ENCODE measurements around the gene RAB11FIP3.
"Not testable (repeated sequence)": the region's sequence is repeated elsewhere in the genome, so short reads cannot be mapped to it uniquely, and the experiment has no call there.

The RAB11FIP3 gene, protein sequence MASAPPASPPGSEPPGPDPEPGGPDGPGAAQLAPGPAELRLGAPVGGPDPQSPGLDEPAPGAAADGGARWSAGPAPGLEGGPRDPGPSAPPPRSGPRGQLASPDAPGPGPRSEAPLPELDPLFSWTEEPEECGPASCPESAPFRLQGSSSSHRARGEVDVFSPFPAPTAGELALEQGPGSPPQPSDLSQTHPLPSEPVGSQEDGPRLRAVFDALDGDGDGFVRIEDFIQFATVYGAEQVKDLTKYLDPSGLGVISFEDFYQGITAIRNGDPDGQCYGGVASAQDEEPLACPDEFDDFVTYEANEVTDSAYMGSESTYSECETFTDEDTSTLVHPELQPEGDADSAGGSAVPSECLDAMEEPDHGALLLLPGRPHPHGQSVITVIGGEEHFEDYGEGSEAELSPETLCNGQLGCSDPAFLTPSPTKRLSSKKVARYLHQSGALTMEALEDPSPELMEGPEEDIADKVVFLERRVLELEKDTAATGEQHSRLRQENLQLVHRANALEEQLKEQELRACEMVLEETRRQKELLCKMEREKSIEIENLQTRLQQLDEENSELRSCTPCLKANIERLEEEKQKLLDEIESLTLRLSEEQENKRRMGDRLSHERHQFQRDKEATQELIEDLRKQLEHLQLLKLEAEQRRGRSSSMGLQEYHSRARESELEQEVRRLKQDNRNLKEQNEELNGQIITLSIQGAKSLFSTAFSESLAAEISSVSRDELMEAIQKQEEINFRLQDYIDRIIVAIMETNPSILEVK

GRCh38 chr16:425082-425718, at the start of gene RAB11FIP3:
TSS of gene RAB11FIP3 (plus strand) at chr16:425649. CDS start at chr16:426007, 358 bp downstream.
- peak; percentile 90 for DNase-seq

GRCh38 chr16:375927-376816, 49.3 kb upstream of the RAB11FIP3 start:
- no peak for DNase-seq

GRCh38 chr16:376817-377418, 48.5 kb upstream of the RAB11FIP3 start:
- DNase-seq, result no peak

- DNase-seq, result no peak
Measured at GRCh38 chr16:377419-377951, 48.0 kb upstream of the RAB11FIP3 start.

DNA sequence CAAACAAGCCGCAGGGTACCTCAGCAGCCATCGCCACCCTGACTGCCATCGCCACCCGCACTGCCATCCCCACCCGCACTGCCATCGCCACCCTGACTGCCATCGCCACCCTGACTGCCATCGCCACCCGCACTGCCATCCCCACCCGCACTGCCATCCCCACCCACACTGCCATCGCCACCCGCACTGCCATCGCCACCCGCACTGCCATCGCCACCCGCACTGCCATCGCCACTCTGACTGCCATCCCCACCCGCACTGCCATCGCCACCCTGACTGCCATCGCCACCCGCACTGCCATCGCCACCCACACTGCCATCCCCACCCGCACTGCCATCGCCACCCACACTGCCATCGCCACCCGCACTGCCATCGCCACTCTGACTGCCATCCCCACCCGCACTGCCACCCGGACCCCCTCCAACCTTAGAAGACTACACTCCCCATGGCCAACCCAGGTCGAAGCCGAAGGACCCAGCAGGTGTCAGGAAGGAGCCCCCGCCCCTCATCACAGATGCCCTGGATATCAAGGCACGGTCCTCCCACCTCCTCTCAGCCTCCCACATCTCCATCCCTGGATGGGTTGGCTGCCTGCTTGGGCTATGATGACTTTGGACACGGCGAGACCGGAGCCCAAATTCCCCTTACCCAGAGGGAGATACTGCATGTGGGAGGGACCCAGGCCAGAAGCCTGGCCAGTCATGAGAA, 47.2 kb upstream of the RAB11FIP3 start:
- peak; percentile 1 for DNase-seq

GRCh38 chr16:378821-379182, 46.6 kb upstream of the RAB11FIP3 start:
- no peak for DNase-seq

DNA sequence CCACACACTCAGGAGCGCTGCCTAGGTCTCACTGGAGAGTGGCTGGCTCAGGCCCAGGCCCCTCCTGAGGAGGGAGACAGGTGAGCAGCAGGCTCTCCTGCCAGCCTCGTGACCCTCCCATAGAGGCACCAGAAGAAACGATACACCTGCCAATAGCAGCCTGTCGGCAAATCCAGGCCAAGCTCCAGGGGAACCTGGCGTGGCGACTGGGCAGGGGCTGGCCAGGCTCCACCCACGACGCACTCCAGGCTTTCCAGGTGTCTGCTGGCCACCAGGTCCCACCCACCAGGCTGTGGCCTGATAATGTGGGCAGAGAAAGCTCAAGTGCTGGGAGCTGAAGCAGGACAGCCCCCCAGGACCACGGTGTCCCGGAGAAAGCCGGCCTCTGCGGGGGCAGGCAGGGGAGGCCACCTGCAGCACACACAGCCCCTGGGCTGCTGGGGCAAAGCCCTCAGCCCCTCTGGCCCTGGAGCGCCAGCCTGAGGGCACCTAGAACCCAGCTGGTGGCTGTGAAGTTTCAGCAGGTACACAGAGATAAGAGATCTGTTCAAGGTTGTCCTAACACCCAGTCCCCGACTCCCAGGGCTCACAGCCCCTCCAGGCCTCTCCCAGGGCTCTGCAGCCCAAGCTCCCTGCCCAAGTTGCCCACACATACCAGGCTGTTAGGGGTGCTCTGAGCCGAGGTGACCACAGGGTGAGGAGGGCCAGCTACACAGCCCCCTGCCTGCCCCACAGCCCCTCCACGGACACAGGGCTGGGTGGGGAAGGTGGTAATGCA, 46.1 kb upstream of the RAB11FIP3 start:
- DNase-seq, result peak; percentile 3

DNA sequence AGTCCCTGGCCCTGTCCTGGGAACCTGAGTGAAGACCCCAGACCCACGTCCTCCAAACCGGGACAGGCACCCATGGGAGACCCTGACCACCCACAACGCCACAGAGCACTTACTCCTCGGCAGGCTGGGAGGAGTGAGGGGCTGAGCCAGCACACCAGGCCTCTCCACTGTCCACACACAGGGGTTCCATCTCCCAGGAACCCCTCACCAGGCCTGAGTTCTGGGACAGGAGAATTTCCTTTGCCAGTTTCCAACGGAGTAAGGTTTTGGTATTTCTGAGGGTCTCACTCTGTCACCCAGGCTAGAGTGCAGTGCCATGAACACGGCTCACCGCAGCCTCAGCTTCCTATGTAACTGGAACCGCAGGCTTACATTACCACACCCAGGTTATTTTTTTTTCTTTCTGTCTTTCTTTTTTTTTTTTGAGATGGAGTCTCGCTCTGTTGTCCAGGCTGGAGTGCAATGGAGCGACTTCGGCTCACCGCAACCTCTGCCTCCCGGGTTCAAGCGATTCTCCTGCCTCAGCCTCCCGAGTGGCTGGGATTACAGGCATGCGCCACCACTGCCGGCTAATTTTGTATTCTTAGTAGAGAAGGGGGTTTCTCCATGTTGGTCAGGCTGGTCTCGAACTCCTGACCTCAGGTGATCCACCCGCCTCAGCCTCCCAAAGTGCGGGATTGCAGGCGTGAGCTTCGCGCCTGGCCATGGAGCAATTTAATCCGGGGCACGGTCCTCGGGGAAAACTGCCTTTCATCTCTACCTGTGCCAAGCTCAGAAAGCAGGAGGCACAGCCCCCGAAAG, 45.3 kb upstream of the RAB11FIP3 start:
- DNase-seq, result peak; percentile 47

DNA sequence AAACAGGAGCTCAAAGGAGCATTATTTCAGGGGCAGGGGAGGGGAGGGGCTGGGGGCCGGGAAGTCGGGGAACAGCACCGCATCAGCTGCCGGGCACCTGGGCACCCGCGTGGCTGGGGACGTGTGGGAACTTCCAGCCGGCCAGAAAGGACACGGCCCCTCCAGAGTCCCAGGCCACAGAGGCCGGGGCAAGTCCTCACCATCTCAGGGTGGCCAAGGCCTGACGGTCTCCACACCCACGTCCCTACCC, 44.8 kb upstream of the RAB11FIP3 start:
- peak; percentile 5 for DNase-seq

GRCh38 chr16:381012-381788, 44.2 kb upstream of the RAB11FIP3 start:
- peak; percentile 61 for DNase-seq

GRCh38 chr16:381789-382717, 43.4 kb upstream of the RAB11FIP3 start, which contains the start of gene PGAP6:
TSS of gene PGAP6 (minus strand) at chr16:381978. CDS start at chr16:381821, 157 bp downstream.
- peak; percentile 84 for DNase-seq

- peak; percentile 68 for DNase-seq
Measured at GRCh38 chr16:383326-384051, 42.0 kb upstream of the RAB11FIP3 start.

- no peak for DNase-seq
Measured at GRCh38 chr16:386641-387156, 38.8 kb upstream of the RAB11FIP3 start.

DNA sequence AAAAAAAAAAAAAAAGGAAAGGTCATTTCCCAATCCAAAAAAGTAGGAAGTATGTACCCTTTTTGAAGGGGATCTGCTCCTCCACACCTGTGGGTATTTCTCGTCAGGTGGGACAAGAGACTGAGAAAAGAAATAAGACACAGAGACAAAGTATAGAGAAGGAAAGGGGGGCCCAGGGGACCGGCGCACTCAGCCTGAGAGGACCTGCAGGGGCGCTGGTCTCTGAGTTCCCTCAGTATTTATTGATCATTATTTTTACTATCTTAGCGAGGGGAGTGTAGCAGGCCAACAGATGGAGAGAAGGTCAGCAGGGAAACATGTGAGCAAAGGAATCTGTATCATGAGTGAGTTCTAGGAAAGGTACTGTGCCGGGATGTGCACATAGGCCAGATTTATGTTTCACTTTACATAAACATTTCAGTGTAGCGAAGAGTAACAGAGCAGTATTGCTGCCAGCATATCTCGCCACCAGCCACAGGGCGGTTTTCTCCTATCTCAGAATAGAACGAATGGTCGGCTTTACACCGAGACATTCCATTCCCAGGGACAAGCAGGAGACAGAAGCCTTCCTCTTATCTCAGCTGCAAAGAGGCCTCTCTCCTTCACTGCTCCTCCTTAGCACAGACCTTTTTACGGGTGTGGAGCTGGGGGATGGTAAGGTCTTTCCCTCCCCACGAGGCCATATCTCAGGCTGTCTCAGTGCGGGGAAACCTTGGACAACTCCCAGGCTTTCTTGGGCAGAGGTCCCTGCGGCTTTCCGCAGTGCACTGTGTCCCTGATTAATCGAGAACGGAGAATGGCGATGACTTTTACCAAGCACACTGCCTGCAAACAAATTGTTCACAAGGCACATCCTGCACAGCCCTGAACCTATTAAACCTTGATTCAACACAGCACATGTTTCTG, 37.4 kb upstream of the RAB11FIP3 start:
- DNase-seq, result not testable (repeated sequence)

- DNase-seq, result no peak
Measured at GRCh38 chr16:389352-389751, 36.1 kb upstream of the RAB11FIP3 start.

Measured in CD4-positive, alpha-beta T cell treated with Interleukin-17A for 4 hours (primary cell).